ENCODE data around the gene NUDT16L1.

Gene NUDT16L1

GRCh38 chr16:4687946-4688673 lies 5.3 kb upstream of the NUDT16L1 start:
- H3K4me3 ChIP-seq (ENCODE audit: low read depth, low read length), result no peak overlapping the region
- TF ChIP-seq CTCF (IDR thresholded peaks at IDR 0.05; ENCODE audit: low read depth, low read length), result no peak

- TF ChIP-seq CTCF (IDR thresholded peaks at IDR 0.05; ENCODE audit: low read depth, low read length), result no peak
- no peak overlapping the region for H3K4me3 ChIP-seq (ENCODE audit: low read depth, low read length)
Measured at GRCh38 chr16:4688674-4689045, 4.7 kb upstream of the NUDT16L1 start.

GRCh38 chr16:4689091-4689671 lies 4.2 kb upstream of the NUDT16L1 start:
- no peak overlapping the region for H3K4me3 ChIP-seq (ENCODE audit: low read depth, low read length)
- TF ChIP-seq CTCF (IDR thresholded peaks at IDR 0.05; ENCODE audit: low read depth, low read length), result no peak

GRCh38 chr16:4689864-4690704 lies 3.3 kb upstream of the NUDT16L1 start:
- no peak overlapping the region for H3K4me3 ChIP-seq (ENCODE audit: low read depth, low read length)
- no peak for TF ChIP-seq CTCF (IDR thresholded peaks at IDR 0.05; ENCODE audit: low read depth, low read length)

- no peak for TF ChIP-seq CTCF (IDR thresholded peaks at IDR 0.05; ENCODE audit: low read depth, low read length)
- H3K4me3 ChIP-seq (ENCODE audit: low read depth, low read length), result no peak overlapping the region
Measured at GRCh38 chr16:4690946-4691665, 2.3 kb upstream of the NUDT16L1 start.

GRCh38 chr16:4691666-4692412 lies 1.5 kb upstream of the NUDT16L1 start:
- H3K4me3 ChIP-seq (ENCODE audit: low read depth, low read length), result no peak overlapping the region
- TF ChIP-seq CTCF (IDR thresholded peaks at IDR 0.05; ENCODE audit: low read depth, low read length), result no peak
